Amniotic epithelial cell (primary cell): ENCODE results near the gene ZNF783.
A peak's percentile ranks its signal among the peaks of the same experiment; 100 is the strongest.
"Not testable (repeated sequence)": the region's sequence is repeated elsewhere in the genome, so short reads cannot be mapped to it uniquely, and the experiment has no call there.

Experiments used
- DNase-seq: peaks from one replicate; pipeline ENCODE4 v3.0.0-alpha.2; 2010; ENCODE audit warnings: low read depth

ZNF783 gene

DNA sequence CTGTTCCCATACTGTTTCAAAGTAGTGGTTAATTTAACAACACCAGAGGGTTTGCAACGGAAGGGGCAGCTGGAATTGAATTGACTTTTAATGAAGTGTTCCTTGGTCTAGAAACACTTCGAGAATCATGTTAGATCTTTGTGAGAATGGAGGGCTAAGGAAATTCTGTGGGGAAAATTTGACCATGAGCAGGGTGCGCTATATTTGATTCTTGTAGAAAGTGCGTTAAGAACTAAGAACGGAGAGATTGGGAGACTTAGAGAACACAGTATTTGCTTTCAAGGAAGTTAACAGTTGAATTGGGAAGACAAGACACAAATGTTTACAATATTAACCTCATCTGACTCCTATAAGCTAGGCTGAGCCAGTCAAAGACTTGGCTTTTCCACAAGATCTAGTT lies 21.4 kb upstream of the ZNF783 start:
- DNase-seq: no peak

DNA sequence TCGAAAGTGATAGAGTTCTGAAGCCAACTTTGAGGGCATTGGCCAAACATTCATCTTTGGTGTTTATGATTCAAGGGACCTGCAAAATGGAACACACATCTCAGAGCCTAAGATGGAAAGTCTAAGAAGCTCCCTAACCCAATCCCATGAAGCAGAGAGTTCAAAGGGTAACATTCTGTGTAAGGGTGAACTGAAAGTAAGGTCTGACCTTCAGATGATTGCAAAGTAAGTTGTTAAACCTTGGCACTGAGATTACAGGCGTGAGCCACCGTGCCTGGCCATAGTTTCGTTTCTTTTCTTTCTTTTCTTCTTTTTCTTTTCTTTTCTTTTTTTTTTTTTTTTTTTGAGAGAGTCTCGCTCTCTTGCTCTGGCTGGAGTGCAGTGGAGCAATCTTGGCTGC lies 20.3 kb upstream of the ZNF783 start:
- DNase-seq: no peak

DNA sequence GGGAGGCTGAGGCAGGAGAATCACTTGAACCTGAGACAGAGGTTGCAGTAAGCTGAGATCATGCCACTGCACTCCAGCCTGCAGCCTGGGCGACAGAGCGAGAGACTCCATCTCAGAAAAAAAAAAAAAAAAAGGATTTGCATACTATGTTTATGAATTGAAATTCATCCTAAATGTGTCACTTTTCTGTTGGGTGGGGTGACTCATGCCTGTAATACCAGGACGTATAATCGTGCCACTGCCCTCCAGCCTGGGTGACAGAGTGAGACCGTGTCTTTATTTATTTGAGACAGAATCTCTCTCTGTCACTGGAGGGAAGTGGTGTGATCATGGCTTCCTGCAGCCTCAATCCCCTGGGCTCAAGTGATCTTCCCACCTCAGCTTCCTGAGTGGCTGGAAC lies 16.8 kb upstream of the ZNF783 start:
- no peak for DNase-seq

DNA sequence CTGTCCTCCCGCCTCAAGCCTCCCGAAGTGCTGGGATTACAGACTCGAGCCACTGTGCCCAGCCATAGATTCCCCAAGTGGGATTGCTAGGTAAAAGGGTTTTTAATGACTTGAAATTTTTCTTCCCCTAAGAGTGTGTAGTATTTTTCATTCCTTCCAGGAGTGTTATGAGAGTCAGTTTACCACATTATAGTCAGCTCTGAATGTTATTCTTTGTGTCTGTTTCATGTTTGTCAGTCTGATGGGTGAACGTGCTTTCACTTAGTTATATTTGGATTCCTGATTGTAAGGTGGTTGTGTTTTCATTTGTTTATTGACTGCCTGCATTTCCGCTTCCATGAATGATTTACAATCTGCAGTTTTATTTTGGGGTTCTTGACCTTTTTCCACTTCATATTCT lies 16.3 kb upstream of the ZNF783 start:
- no peak for DNase-seq

DNA sequence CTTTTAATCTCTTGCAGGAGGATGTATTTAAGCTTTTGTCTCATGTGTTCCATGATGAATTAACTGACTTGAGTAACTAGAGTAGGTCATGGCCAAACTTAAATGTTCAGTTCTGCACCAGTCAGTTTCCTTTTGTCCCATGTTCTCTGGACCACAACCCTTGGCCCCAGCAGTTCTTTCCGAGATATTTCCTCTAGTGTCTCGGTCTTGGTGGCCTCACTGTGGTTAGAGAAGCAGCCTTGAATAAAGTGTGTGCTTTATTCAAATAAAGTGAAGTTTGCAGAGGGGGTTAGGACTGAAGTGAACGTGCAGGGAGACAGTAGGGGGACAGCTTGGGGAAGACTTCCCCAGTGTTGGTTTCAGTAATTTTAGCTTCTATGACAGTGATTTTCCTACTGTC lies 13.2 kb upstream of the ZNF783 start:
- DNase-seq: no peak

DNA sequence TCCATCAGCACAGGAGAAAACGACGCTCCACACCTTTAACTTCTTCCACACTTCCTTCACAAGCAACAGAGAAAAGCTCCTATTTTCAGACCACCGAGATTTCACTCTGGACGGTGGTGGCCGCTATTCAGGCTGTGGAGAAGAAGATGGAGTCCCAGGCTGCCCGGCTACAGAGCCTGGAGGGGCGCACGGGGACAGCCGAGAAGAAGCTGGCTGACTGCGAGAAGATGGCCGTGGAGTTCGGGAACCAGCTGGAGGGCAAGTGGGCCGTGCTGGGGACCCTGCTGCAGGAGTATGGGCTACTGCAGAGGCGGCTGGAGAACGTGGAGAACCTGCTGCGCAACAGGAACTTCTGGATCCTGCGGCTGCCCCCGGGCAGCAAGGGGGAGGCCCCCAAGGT lies 11.8 kb upstream of the ZNF783 start:
- DNase-seq: not testable (repeated sequence)

DNA sequence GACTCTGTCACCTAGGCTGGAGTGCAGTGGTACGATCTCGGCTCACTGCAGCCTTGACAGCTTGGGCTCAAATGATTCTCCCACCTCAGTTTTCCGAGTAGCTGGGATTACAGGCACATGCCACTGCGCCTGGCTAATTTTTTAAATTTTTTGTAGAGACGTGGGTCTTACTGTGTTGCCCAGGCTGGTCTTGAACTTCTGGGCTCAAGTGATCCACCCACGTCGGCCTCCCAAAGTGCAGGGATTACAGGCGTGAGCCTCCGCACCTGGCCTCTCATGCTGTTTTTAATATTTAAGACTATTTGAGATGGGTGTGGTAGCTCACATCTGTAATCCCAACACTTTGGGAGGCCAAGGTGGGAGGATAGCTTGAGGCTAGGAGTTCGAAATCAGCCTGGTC lies 10.5 kb upstream of the ZNF783 start:
- not testable (repeated sequence) for DNase-seq

DNA sequence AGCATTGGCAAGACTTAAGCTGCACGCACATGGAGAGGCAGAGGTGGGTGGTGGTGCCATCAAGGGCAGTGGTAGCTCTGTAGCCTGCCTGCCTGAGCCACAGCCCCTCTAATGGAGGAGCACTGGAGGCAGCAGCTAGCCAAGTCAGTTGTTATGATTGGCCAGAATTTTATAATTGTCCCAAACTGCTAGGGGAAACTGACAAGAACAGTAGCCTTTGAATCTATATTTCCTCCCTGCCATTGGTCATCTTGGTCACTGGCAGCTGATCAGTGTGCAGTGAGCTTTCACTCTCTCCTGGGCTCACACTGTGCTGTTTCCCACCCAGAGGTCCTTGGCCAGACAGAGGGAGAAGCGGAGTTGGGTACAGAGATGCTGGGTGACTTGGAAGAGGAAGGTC lies 9.6 kb upstream of the ZNF783 start:
- no peak for DNase-seq

DNA sequence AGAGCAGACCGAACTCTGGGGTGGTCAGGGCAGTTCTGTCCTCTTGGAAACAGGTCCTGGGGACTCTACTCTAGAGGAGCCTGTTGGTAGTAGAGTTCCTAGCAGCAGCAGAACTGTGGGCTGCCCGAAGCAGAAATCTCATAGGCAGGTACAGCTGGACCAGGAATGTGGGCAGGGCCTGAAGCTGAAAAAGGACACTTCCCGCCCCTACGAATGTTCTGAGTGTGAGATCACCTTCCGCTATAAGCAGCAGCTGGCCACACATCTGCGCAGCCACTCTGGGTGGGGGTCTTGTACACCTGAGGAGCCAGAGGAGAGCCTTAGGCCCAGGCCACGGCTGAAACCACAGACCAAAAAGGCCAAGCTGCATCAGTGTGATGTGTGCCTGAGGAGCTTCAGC lies 8.3 kb upstream of the ZNF783 start:
- peak; percentile 37 for DNase-seq

DNA sequence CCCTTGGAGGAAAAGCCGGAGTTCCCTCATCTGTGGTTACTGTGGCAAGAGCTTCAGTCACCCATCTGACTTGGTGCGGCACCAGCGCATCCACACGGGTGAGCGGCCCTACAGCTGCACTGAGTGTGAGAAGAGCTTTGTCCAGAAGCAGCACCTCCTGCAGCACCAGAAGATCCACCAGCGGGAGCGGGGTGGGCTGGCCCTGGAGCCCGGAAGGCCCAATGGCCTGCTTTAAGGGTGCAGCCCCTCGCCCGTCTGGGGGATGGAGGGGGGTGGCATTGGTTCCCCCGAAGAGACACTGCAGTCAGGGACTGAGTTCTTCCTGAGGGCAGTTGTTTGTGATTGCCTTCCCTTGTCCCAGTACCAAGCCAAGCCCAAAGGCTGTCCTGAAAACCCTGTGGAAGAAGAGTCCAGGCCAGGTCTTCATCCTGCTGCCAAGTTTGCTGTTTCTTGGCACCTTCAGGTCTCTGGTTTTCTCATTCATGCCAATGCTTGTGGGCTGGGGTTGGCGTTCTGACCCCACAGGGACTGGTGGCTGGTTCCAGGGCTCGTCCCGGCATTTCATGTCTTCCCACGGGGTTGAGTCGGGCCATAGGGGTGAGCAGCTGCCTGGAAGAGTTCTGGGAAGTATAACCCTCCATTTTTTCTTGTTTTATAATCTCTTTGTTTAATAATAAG lies 7.7 kb upstream of the ZNF783 start:
- DNase-seq: no peak

DNA sequence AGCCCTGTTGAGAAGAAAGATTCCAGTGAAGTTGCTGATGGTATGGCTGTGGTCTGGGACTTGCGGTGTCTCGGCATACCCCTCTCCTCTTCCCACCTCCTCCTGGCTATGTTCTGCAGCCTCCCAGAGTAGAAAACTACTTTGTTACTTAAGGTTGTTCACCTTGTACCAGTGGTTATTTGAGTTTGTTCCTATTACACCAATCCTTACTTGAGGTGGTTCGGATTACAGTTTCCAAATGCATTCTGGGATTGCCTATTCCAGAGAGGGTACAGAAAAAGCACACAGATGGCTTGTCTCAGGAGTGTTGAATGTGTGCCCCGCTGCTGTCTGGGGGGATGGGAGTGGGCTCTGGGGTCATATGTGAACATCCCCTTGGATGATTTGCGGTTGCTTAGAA lies 6.8 kb upstream of the ZNF783 start:
- no peak for DNase-seq

DNA sequence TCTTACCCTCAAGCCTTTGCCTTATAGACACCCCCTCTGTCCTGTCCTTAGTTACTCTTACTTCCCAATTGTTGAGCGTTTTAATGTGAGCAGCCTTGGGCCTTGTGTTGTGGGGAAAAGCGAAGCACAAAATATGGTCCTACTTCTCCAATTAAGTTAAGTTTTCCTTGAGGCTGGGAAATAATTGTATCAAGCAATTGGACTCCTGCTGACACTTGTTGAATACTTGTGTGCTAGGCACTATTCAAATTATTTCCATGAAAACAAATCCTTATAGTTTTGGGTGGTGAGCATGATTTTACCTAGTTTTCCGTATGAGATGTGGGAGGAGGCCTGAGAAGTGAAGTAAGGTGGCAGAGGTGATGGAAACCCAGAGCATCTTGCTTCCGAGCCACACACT lies 5.4 kb upstream of the ZNF783 start:
- DNase-seq: no peak

DNA sequence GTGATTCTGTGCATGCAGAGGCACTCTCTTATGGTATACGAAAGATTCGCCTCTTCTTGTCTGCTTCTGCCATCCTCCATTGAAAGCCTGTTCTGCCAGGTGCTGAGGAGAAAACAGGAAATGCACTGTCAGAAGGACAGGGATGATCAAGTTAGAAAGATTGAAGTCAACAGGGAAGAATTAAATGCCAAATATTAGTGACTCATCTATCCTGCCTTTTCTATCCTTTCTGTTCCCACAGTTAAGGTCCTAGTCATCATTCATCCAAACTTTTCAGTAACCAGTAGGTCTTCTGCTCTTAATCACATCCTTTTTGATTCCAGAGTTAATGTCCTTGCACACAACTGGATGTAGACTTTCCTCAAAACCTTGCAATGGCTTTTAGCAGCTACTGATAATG lies 4.8 kb upstream of the ZNF783 start:
- peak; percentile 7 for DNase-seq

DNA sequence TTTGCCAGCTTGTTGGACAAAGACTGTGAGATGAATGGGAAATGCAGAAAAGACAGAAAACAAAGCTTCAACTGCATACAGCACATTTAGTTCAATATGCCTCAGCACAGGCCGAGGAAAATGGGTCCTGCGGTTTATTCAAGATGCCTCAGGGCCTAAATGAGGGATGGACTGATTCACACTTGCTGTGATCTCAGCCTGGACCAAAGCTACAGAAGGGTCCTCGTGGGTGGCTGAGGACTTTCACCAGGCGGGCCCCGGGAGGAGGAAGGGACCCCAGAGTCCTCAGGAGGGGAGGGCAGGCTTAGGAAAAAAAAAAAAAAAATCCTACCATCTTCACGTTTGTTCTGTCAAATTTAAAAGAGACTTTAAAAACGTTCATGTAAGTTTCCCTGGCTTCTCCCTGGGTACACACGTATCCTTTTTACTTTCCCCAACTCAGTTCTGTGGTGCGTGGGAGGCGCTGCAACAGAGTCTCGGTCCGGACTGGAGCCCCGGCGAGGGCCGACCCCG lies 624 bp upstream of the ZNF783 start:
- DNase-seq: peak; percentile 60

DNA sequence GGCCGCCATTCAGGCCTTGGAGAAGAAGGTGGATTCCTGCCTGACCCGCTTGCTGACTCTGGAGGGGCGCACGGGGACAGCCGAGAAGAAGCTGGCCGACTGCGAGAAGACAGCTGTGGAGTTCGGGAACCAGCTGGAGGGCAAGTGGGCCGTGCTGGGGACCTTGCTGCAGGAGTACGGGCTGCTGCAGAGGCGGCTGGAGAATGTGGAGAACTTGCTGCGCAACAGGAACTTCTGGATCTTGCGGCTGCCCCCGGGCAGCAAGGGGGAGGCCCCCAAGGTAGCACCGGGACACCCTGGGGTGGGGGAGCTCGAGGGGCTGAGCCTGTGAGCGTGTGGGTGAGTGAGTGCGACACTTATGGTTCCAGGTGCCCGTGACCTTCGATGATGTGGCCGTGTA lies 4.5 kb downstream of the ZNF783 start:
- no peak for DNase-seq

DNA sequence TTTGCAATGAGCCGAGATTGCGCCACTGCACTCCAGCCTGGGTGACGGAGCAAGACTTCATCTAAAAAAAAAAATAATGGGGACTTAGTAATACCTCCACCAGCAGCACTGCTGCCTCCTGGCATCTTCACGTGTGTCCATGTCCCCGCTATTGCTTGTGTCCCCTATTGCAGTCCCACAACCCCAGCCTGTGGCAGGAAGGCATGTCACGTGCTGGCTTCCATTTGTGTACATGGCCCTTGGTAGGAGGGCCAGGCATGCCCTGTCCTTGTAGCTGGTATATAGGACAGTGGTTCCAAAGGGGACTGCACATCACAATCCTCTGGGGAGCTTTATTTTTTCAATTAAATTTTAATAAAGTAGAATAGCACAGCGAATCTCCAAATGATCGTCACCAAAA lies 5.7 kb downstream of the ZNF783 start:
- no peak for DNase-seq

DNA sequence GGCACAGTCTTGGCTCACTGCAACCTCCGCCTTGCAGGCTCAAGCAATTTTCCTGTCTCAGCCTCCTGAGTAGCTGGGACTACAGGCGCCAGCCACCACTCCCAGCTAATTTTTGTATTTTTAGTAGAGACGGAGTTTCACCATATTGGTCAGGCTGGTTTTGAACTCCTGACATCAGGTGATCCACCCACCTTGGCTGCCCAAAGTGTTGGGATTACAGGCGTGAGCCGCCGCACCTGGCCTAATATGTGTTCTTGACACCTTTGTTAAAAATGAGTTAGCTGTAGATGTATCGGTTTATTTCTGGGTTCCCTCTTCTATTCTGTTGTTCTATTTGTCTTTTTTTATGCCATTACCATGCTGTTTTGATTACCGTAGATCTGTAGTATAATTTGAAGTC lies 12.4 kb downstream of the ZNF783 start:
- DNase-seq: not testable (repeated sequence)

DNA sequence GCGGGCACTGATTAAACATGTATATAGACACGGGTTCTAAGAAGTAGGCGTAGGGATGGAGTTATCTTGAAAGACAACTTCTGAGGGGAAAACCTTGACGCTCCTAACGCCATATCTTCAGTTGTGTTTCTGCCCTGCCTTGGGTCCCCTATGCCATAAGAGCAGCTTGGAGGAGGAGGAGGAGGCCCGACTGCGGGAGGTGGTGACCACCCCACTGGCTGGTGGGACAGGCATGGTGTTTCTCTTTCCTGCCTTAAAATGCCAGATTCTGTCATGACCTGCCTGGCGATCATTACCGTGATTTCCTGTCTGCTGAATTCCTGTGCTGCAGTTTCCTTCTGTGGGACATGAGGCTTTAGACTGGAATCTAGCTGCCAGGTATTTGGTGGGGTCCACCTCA lies 15.9 kb downstream of the ZNF783 start:
- DNase-seq: no peak

DNA sequence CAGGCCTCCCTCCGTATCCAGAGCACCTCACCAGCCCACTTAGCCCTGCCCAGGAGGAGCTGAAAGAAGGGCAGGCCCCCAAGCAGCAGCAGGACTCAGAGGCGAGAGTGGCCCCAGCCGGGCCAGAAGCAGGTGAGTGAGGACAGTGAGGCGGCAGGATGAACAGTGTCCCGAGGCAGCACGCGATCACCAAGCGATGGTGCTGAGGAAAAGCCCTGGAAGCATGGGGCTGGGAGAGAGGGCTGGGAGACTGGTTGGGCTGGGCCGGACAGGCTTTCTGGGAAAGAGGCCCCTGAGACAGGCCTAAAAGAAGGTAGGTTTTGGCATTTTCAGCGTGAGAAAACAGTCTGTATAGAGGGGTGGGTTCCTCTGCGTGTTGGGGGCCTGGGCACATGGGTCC lies 16.4 kb downstream of the ZNF783 start:
- DNase-seq: no peak

DNA sequence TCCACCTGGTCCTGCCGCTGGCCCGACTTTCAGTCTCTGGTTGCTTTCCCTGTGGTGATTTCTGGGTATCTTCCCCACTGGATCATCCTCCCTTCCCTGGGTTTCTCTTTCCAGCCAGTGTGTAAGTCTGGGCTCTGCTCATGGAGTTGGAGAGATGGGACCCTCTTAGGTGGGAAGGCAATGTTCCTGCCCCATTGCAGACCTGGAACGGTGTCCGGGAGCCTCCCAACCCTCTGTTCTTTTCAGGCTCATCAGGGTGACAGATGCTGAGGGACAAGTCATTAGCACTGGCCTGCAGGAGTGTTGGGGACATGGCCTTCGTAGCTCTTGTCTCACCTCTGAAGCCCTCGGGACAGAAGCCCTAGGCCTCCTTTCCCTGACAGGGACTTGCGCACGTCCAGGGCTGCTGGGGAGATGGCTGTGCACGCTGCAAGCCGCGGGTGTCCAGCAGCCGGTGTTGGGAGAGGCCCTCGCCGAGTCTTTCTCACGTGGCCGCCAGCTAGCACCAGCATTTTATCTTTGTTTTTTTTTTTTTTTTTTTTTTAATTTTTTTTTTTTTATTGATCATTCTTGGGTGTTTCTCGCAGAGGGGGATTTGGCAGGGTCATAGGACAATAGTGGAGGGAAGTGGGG lies 17.2 kb downstream of the ZNF783 start:
- DNase-seq: no peak

DNA sequence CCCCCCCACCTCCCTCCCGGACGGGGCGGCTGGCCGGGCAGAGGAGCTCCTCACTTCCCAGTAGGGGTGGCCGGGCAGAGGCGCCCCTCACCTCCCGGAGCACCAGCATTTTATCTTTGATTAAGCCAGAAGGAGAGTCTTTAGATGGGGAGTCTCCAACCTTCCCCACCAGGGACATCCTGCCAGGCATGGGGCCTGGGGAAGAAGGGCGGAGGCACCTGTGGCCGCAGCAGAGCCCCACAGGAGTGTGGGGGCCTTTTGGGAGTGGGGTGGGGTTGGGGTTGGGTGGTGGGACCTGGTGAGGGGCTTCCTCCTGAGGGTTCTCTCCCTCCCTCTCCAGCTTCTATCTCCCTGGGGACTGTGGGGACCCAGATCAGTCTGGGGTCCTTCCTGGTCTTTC lies 18.2 kb downstream of the ZNF783 start:
- DNase-seq: no peak

DNA sequence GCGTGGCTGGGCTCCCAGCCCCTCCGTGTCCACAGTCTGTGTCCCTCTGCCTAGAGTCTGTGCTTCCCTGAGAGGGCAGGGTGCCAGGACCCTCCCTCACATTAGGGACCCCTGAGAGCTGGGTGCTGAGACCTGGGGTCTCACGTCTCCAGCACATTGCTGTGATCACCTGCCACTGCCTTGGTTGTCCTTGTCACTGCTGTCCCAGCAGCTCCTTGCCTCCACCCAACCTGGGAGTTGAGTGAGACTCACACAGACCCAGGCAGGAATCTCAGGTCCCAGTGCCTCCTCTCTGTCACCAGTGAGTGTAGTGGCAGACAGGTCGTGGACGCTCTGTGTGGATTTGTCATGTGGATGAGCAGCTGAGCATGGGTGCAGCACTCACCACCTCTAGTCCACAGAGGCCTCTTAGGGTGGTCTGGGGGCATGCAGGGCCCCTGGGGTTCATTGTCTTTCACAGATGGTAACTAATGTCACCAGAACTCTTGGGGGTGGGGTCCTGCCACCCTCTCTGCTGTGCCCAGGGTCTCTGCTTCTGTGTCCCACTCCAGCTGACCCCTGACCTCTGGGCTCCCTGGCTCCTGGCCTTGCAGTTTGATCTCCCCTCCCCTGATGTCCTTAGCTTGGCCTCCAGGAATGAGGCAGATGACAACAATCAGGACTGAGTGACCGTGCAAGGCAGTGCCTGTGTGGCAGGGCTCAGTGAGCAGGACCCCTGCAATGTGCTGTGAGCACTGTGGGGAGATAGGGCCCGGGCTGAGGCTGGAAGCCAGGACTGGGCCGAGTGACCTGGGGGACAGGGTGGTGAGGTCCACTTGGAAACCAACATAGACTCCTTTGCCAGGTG lies 18.9 kb downstream of the ZNF783 start:
- no peak for DNase-seq
